HEK293 (cell line): ENCODE data around the gene GAL3ST2.

ENCODE experiments used
- CTCF ChIP-seq: fragments of 450-650 bp; formaldehyde crosslinking; IDR thresholded peaks from 2 replicates; pipeline ENCODE4 v1.5.1; 2016; ENCODE audit warnings: missing biosample characterization, missing genetic modification characterization
- OVOL3 ChIP-seq: fragments of 450-650 bp; formaldehyde crosslinking; IDR thresholded peaks from 2 replicates; pipeline ENCODE4 v1.5.1; 2016; ENCODE audit warnings: missing biosample characterization, missing genetic modification characterization
- ZNF214 ChIP-seq: fragments of 450-650 bp; formaldehyde crosslinking; IDR thresholded peaks from 2 replicates; pipeline ENCODE4 v1.5.1; 2017; ENCODE audit warnings: missing biosample characterization, mild to moderate bottlenecking, missing genetic modification characterization, borderline replicate concordance
- ZNF549 ChIP-seq: fragments of 450-650 bp; IDR thresholded peaks from 2 replicates; pipeline ENCODE4 v1.5.1; 2018; ENCODE audit warnings: missing biosample characterization, missing genetic modification characterization, mild to moderate bottlenecking, inconsistent platforms, moderate library complexity

- TF ChIP-seq ZNF214 (no peak), CTCF (tag by site-specific recombination) (no peak), OVOL3 (tag by site-specific recombination) (no peak), ZNF549 (tag by site-specific recombination) (no peak)
These were observed 42.3 kb downstream of the GAL3ST2 start for GRCh38 chr2:241818943-241819270.
